Endothelial cell of umbilical vein (primary cell): ENCODE measurements around the gene TCP11L2. TPM values are rescaled to one million over a fixed set of nuclear protein-coding genes. Genes with fewer than 3 reads are reported as not detected.

Experiments
- BruUV-seq: library from RNA; stranded (reverse); fragments of 400-500 nt; replicated peaks from 2 replicates; lab custom pipeline; 2021; lab: Mats Ljungman, UMichigan
- CTCF ChIA-PET: fragments of 300-600, 350-600 bp; sonication (Branson Sonifier 250); formaldehyde crosslinking; loops from one replicate; lab custom pipeline; 2021; ENCODE audit warnings: antibody characterized with exemption, inconsistent platforms; lab: Charles Lee
- POLR2A ChIA-PET: fragments of 300-600, 350-600 bp; sonication (Branson Sonifier 250); formaldehyde crosslinking; loops from one replicate; lab custom pipeline; 2021; ENCODE audit warnings: antibody characterized with exemption, inconsistent platforms; lab: Charles Lee
- DNase-seq: peaks from one replicate; pipeline ENCODE4 v3.0.0-alpha.2; 2011; ENCODE audit warnings: low read depth, low spot score
- FAIRE-seq: peaks from 2 replicates; lab custom pipeline; 2011; peaks lifted over from hg19 to GRCh38; lab: Jason Lieb, UNC
- H2AFZ ChIP-seq: 2 replicates; pipeline ENCODE4 v1.6.0; 2012; ENCODE audit warnings: low read depth, low read length, control low read depth, inconsistent platforms
- H3K27ac ChIP-seq: 2 replicates; pipeline ENCODE4 v1.5.1; 2011; ENCODE audit warnings: low read depth, mild to moderate bottlenecking, control low read depth, low read length, moderate library complexity; ENCODE audit not compliant: insufficient read depth
- H3K27me3 ChIP-seq, 2 experiments: 2 replicates each; pipeline versions ENCODE4 v1.6.0 to v1.6.1; 2011; ENCODE audit warnings: low read length in 2 of 2, mixed read lengths in 1 of 2; ENCODE audit not compliant: control insufficient read depth in 2 of 2, insufficient read depth in 2 of 2
- H3K36me3 ChIP-seq, 2 experiments: 2 replicates in 1 of 2; 3 replicates in 1 of 2; pipeline ENCODE4 v1.5.1; 2011; ENCODE audit warnings: low read length in 2 of 2, mild to moderate bottlenecking in 1 of 2, moderate library complexity in 1 of 2; ENCODE audit not compliant: control insufficient read depth in 2 of 2, insufficient read depth in 2 of 2; ENCODE audit errors: extremely low read depth in 1 of 2
- H3K4me1 ChIP-seq: 3 replicates; pipeline ENCODE4 v1.5.1; 2011; ENCODE audit warnings: mild to moderate bottlenecking, low read length; ENCODE audit not compliant: control insufficient read depth, insufficient read depth; ENCODE audit errors: extremely low read depth
- H3K4me2 ChIP-seq: 2 replicates; pipeline ENCODE4 v1.6.1; 2011; ENCODE audit warnings: low read length, control low read depth, mixed read lengths; ENCODE audit not compliant: insufficient read depth
- H3K4me3 ChIP-seq, 3 experiments: fragments of 200-600 bp in 1 of 3; sonication (generic), shearing (Covaris generic) in 1 of 3; replicated peaks in 1 of 3; 2 replicates each; pipeline ENCODE4 v1.5.1; 2011 to 2016; ENCODE audit warnings: control low read depth in 3 of 3, low read length in 3 of 3, mild to moderate bottlenecking in 2 of 3, inconsistent platforms in 1 of 3, low read depth in 1 of 3, moderate library complexity in 1 of 3; ENCODE audit not compliant: insufficient read depth in 1 of 3
- H3K79me2 ChIP-seq: 2 replicates; pipeline ENCODE4 v1.6.0; 2012; ENCODE audit warnings: low read length, inconsistent platforms; ENCODE audit not compliant: control insufficient read depth, insufficient read depth
- H3K9ac ChIP-seq: replicated peaks from 2 replicates; pipeline ENCODE3; 2011; ENCODE audit warnings: low read length, control low read depth; ENCODE audit not compliant: insufficient read depth; ENCODE audit errors: extremely low read depth
- H3K9me1 ChIP-seq: replicated peaks from 3 replicates; pipeline ENCODE4 v1.6.0; 2011; ENCODE audit warnings: mild to moderate bottlenecking, low read length; ENCODE audit not compliant: control insufficient read depth, insufficient read depth; ENCODE audit errors: extremely low read depth
- H3K9me3 ChIP-seq: replicated peaks from 2 replicates; pipeline ENCODE4 v1.5.1; 2012; ENCODE audit warnings: low read length, inconsistent platforms; ENCODE audit not compliant: control insufficient read depth, insufficient read depth
- H4K20me1 ChIP-seq: replicated peaks from 2 replicates; pipeline ENCODE3; 2011; ENCODE audit warnings: mild to moderate bottlenecking, low read length; ENCODE audit not compliant: control insufficient read depth, insufficient read depth; ENCODE audit errors: extremely low read depth
- EZH2 ChIP-seq: IDR thresholded peaks from 2 replicates; pipeline ENCODE4 v1.6.1; 2012; ENCODE audit warnings: borderline replicate concordance, low read depth, mild to moderate bottlenecking, moderate library complexity, low read length, inconsistent platforms; ENCODE audit not compliant: severe bottlenecking
- FOS ChIP-seq: IDR thresholded peaks from 2 replicates; pipeline ENCODE4 v1.6.1; 2011; ENCODE audit warnings: mild to moderate bottlenecking, low read length, moderate library complexity, borderline replicate concordance; ENCODE audit not compliant: insufficient read depth
- GATA2 ChIP-seq: IDR thresholded peaks from 2 replicates; pipeline ENCODE4 v1.7.0; 2011; ENCODE audit warnings: low read depth, mild to moderate bottlenecking, moderate library complexity, mixed read lengths, low read length; ENCODE audit not compliant: insufficient read length, insufficient read depth
- JUN ChIP-seq: IDR thresholded peaks from 2 replicates; pipeline ENCODE4 v1.6.1; 2011; ENCODE audit warnings: borderline replicate concordance, low read depth; ENCODE audit not compliant: insufficient read length, insufficient read depth
- MYC ChIP-seq: IDR thresholded peaks from one replicate; pipeline ENCODE4 v1.6.1; 2011; ENCODE audit warnings: mild to moderate bottlenecking, low read depth, low read length
- POLR2A ChIP-seq: IDR thresholded peaks from 2 replicates; pipeline ENCODE4 v1.6.1; 2012; ENCODE audit warnings: low read depth, mild to moderate bottlenecking, control low read depth, low read length
- POLR2AphosphoS5 ChIP-seq: IDR thresholded peaks from 2 replicates; pipeline ENCODE4 v1.6.1; 2012; ENCODE audit warnings: low read depth, mild to moderate bottlenecking, control low read depth, low read length, moderate library complexity; ENCODE audit not compliant: insufficient read depth
- dilution Hi-C: fragments of 300-500 bp; cut with MboI; formaldehyde crosslinking; loops from one replicate; pipeline ENCODE4 v1.15.0; 2019; ENCODE audit warnings: low sequenced_read_pairs; ENCODE audit not compliant: extremely low pct_ligation_motif_present
- intact Hi-C: fragments of 100-400 bp; cut with micrococcal nuclease; formaldehyde crosslinking; loops from one replicate; pipeline ENCODE4 v1.10.0; 2022
- polyA plus RNA-seq, 4 experiments: library from polyadenylated mRNA; depleted of rRNA in 3 of 4; stranded (reverse) in 3 of 4; unstranded in 1 of 4; fragments of >200 nt; gene quantifications; 2 replicates each; pipeline versions ENCODE4 v1.2.1 to v1.2.3, GENCODE V29; 2011 to 2012; ENCODE audit warnings: missing spikeins in 1 of 4
- total RNA-seq: library from RNA; stranded (reverse); gene quantifications from 2 replicates; pipeline ENCODE4 v1.2.3, GENCODE V29; 2021
- TF ChIP-seq, protein P1 (sequence below), 2 donors: IDR thresholded peaks; 1 replicate in 1 of 2; 2 replicates in 1 of 2; pipeline ENCODE4 v1.5.1; 2011; ENCODE audit warnings: low read length in 2 of 2, mild to moderate bottlenecking in 2 of 2, moderate library complexity in 2 of 2, control low read depth in 1 of 2, inconsistent platforms in 1 of 2, low read depth in 1 of 2; ENCODE audit not compliant: insufficient read depth in 1 of 2; ENCODE audit errors: extremely low read depth in 1 of 2
- TF ChIP-seq, protein P2 (sequence below): IDR thresholded peaks from 2 replicates; pipeline ENCODE4 v1.6.1; 2011; ENCODE audit not compliant: insufficient read depth, insufficient read length

TCP11L2 gene
- total and polyA plus RNA-seq, 2 donors (not counting 3 experiments of a cell fraction or from before 2014, with no cell fraction given), result 6.0 to 18.7 TPM

DNA sequence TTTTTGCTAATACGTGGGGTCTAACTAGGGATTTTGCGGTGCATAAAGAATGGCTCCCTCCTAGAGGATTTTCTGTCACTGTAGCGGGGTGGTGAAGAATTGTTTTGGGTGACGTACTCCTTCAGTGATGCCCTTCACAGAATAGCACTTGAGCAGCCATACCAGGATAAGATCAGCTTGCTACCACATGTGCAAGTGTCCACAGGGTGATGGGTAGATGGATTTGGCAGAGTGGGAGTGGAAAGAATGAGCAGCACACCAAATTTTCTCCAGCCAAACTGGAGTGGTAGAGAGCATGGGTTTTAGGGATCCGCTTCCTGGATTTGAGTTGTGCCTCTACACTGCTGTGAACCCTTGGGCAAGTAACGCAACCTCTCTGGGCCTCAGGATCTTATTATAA lies 2.3 kb downstream of the TCP11L2 start:
- no TSS peak for BruUV-seq
- Histone ChIP-seq H4K20me1 (no peaks in the 10 kb centered on the region), H2AFZ (no peak overlapping the region), H3K4me1 (peaks cover 14% of the 10 kb centered on the region), H3K79me2 (no peaks in the 10 kb centered on the region), H3K27ac (no peak overlapping the region), H3K4me3 (no peak overlapping the region), H3K9ac (no peak overlapping the region), H3K9me3 (no peaks in the 10 kb centered on the region), H3K4me2 (no peak overlapping the region), H3K9me1 (no peaks in the 10 kb centered on the region), H3K36me3 (no peaks in the 10 kb centered on the region), H3K27me3 (peaks cover 0 to 5% of the 10 kb centered on the region in 2 experiments)
- no peak for DNase-seq
- TF ChIP-seq, protein P1, sequence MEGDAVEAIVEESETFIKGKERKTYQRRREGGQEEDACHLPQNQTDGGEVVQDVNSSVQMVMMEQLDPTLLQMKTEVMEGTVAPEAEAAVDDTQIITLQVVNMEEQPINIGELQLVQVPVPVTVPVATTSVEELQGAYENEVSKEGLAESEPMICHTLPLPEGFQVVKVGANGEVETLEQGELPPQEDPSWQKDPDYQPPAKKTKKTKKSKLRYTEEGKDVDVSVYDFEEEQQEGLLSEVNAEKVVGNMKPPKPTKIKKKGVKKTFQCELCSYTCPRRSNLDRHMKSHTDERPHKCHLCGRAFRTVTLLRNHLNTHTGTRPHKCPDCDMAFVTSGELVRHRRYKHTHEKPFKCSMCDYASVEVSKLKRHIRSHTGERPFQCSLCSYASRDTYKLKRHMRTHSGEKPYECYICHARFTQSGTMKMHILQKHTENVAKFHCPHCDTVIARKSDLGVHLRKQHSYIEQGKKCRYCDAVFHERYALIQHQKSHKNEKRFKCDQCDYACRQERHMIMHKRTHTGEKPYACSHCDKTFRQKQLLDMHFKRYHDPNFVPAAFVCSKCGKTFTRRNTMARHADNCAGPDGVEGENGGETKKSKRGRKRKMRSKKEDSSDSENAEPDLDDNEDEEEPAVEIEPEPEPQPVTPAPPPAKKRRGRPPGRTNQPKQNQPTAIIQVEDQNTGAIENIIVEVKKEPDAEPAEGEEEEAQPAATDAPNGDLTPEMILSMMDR (IDR thresholded peaks at IDR 0.05; ENCODE audit: extremely low read depth in 1 of 2, insufficient read depth in 1 of 2, low read depth in 1 of 2, low read length in 2 of 2), result no peak
- TF ChIP-seq JUN (no peak), FOS (no peak), MYC (no peak), GATA2 (no peak), EZH2 (no peak), POLR2AphosphoS5 (no peak), POLR2A (no peak)
- TF ChIP-seq, protein P2, sequence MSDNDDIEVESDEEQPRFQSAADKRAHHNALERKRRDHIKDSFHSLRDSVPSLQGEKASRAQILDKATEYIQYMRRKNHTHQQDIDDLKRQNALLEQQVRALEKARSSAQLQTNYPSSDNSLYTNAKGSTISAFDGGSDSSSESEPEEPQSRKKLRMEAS, result no peak
- dilution Hi-C loops, result no loop called here
- CTCF ChIA-PET, result interaction anchor here (1.2 kb wide), 1 partner anchor 30 kb away, joined by 3 read pairs; no protein-coding TSS in a partner anchor
- POLR2A ChIA-PET, result no interaction called here
- FAIRE-seq, result no peak
- intact Hi-C loops, result loop anchor here (5.0 kb wide), 1 partner anchor 43 kb away; no protein-coding TSS in a partner anchor
